RWPE1 (cell line): ENCODE results near the gene LRRC8C.

Experiments used
- CTCF ChIA-PET: fragments of 350-600 bp; sonication (Branson Sonifier 250); formaldehyde crosslinking; extraction: SDS; loops from one replicate; lab custom pipeline; 2021; lab: Yijun Ruan, JAX
- POLR2A ChIA-PET: fragments of 400-600 bp; formaldehyde crosslinking; extraction: SDS; loops from one replicate; lab custom pipeline; 2020; ENCODE audit warnings: antibody characterized with exemption; ENCODE audit not compliant: low non-redundant PET; lab: Yijun Ruan, JAX
- DNase-seq: peaks from one replicate; pipeline ENCODE4 v3.0.0; 2012; ENCODE audit warnings: low spot score
- H3K27ac ChIP-seq: fragments of 450-650 bp; 2 replicates; pipeline ENCODE4 v1.5.1; 2017
- TF ChIP-seq, protein P1 (sequence below): fragments of 450-650 bp; conservative IDR thresholded peaks from 2 replicates; pipeline ENCODE4 v1.5.1; 2017; ENCODE audit warnings: low read depth, mild to moderate bottlenecking

LRRC8C gene

DNA sequence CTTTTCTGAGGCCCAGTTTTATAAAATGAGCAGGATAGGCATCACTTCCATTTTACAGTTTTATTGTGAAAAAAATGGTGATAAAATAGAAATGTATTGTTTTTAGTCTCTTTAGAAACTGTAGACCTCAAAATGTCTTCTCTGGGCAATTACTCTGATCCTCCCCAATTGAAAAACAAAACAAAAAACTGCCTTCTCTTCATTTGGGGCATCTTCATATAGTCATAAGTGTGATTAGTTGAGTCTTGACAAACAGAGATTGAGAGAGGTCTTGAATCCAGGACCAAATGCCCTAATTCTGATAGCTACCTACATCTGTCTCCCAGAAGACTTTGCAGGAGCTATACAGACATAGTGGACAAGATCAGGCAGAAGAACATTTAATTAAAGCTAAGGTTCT is 62.9 kb downstream of the LRRC8C start:
- POLR2A ChIA-PET: no interaction called here

DNA sequence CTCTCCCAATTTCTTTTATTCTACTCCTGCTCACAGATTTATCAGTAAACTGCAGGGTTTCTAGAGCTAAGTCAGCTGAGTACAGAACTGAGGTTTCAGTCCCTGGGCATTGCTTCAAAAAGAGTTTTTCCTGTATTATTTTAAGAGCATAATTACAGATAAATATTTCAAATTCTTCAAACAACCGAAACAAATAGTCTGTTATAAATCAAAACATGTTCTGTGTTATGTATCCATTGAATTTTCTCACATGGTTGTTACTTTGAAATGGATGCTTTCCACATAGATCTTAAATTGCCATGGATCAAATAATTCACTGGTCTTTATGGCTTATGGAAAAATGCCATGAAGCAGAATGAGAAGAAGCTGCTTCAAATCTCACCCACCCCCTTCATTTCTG is 64.5 kb downstream of the LRRC8C start:
- DNase-seq: no peak
- TF ChIP-seq, protein P1, sequence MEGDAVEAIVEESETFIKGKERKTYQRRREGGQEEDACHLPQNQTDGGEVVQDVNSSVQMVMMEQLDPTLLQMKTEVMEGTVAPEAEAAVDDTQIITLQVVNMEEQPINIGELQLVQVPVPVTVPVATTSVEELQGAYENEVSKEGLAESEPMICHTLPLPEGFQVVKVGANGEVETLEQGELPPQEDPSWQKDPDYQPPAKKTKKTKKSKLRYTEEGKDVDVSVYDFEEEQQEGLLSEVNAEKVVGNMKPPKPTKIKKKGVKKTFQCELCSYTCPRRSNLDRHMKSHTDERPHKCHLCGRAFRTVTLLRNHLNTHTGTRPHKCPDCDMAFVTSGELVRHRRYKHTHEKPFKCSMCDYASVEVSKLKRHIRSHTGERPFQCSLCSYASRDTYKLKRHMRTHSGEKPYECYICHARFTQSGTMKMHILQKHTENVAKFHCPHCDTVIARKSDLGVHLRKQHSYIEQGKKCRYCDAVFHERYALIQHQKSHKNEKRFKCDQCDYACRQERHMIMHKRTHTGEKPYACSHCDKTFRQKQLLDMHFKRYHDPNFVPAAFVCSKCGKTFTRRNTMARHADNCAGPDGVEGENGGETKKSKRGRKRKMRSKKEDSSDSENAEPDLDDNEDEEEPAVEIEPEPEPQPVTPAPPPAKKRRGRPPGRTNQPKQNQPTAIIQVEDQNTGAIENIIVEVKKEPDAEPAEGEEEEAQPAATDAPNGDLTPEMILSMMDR: no peak
- ChIA-PET POLR2A (no interaction called here), CTCF (interaction anchor here (0.8 kb wide), 1 partner anchor 53 kb away, joined by 4 read pairs; no protein-coding TSS in a partner anchor)
- H3K27ac ChIP-seq: no peak overlapping the region

More for the DNA sequence above, 62.9 kb downstream of the LRRC8C start:
- H3K27ac ChIP-seq: no peak overlapping the region
- no peak for DNase-seq
- CTCF ChIA-PET: no interaction called here
- TF ChIP-seq, protein P1: no peak

GRCh38 chr1:89698020-89698560 is 65.2 kb downstream of the LRRC8C start:
- CTCF ChIA-PET: no interaction called here
- no peak for DNase-seq
- TF ChIP-seq, protein P1: no peak
- POLR2A ChIA-PET: no interaction called here
- no peak overlapping the region for H3K27ac ChIP-seq

DNA sequence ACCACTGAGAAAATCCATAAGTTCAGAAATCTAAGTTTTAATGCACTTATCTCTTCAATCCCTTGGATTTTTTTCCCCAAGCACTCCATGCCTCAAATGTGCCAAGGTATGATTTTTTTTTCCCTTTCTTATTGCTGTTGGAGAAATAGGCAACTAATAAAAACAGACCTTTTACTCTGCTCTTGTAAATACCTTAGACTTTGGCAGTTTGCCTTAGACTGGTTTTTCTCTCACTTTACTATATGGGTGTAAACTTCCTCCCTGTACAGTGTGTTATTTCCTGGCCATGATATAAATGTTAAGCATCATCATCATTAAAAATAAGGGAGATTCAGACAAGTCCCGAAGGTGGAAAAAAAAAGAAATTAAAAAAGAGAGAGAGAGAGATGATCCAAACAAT is 65.7 kb downstream of the LRRC8C start:
- no peak overlapping the region for H3K27ac ChIP-seq
- DNase-seq: no peak
- CTCF ChIA-PET: interaction anchor here (0.7 kb wide), 1 partner anchor 326 kb away, joined by 4 read pairs; no protein-coding TSS in a partner anchor
- TF ChIP-seq, protein P1: no peak
- POLR2A ChIA-PET: no interaction called here

DNA sequence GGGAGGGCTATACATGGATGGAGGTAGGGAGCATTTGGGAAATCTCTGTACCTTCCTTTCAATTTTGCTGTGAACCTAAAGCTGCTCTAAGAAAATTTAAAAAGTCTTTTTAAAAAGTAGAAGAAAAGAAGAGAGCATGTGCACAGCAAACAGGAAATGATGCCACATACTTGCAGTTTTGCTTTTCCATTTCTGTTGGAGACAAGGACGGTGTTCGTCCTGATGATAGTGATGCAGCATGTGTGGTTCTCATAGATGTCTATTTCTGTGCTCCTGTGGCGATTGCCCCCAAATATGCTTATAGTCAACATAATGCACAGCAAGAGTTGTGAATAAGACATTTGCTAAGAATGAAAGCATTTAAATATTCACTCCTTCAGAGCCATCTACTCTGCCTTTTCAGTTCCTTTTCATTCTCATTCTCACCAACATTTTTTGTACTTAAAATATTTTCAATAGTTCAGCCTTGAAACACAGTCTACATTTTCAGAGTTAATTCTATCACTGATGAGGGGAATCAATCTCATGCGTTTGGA is 66.6 kb downstream of the LRRC8C start:
- ChIA-PET POLR2A (no interaction called here), CTCF (interaction anchor here (0.7 kb wide), 1 partner anchor 325 kb away, joined by 4 read pairs; no protein-coding TSS in a partner anchor)
- no peak overlapping the region for H3K27ac ChIP-seq
- DNase-seq: no peak
- TF ChIP-seq, protein P1: no peak

DNA sequence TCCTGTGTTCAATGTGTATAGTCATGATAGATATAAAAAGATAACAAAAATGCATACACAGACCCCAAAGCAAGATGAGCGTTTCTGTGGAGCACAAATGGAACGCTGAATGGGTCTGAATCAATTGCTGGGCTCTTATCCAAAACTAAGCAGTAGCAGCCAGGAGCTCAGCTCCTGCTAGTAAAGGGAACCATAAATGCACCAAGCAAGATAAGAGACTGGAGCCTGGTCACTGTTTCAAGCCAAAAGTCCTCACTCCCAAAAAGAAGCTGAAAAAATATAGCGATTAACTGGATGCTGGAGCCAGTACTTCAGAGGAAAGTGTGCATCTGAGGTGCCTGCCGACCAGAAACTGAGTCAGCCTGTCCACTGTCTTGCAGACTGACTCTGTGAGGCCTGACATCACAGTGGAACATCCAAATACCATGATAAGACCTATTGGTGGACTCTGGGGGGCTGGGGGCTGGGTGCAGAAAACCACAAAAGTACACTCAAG is 68.9 kb downstream of the LRRC8C start:
- no peak overlapping the region for H3K27ac ChIP-seq
- ChIA-PET CTCF (interaction anchor here (0.7 kb wide), 1 partner anchor 21 kb away, joined by 5 read pairs; no protein-coding TSS in a partner anchor), POLR2A (no interaction called here)
- TF ChIP-seq, protein P1: no peak
- DNase-seq: no peak
